NB4 (cell line): ENCODE measurements around the gene ZNF606.

Experiments used
- DNase-seq: peaks from one replicate; pipeline ENCODE4 v3.0.0; 2010; ENCODE audit warnings: low read depth
- H3K4me3 ChIP-seq: one replicate; pipeline ENCODE4 v1.5.1; 2011; ENCODE audit warnings: mild to moderate bottlenecking, low read depth, low read length, moderate library complexity
- MAX ChIP-seq: IDR thresholded peaks from 2 replicates; pipeline ENCODE4 v1.6.1; 2011; ENCODE audit warnings: low read depth, low read length
- MYC ChIP-seq: IDR thresholded peaks from 2 replicates; pipeline ENCODE4 v1.6.1; 2011; ENCODE audit warnings: low read depth, low read length
- POLR2A ChIP-seq: IDR thresholded peaks from 2 replicates; pipeline ENCODE4 v1.6.1; 2011; ENCODE audit warnings: mild to moderate bottlenecking; ENCODE audit not compliant: insufficient read length; ENCODE audit errors: extremely low read depth
- TF ChIP-seq, protein P1 (sequence below): IDR thresholded peaks from one replicate; pipeline ENCODE4 v1.5.1; 2012; ENCODE audit warnings: low read depth, low read length

The ZNF606 gene

DNA sequence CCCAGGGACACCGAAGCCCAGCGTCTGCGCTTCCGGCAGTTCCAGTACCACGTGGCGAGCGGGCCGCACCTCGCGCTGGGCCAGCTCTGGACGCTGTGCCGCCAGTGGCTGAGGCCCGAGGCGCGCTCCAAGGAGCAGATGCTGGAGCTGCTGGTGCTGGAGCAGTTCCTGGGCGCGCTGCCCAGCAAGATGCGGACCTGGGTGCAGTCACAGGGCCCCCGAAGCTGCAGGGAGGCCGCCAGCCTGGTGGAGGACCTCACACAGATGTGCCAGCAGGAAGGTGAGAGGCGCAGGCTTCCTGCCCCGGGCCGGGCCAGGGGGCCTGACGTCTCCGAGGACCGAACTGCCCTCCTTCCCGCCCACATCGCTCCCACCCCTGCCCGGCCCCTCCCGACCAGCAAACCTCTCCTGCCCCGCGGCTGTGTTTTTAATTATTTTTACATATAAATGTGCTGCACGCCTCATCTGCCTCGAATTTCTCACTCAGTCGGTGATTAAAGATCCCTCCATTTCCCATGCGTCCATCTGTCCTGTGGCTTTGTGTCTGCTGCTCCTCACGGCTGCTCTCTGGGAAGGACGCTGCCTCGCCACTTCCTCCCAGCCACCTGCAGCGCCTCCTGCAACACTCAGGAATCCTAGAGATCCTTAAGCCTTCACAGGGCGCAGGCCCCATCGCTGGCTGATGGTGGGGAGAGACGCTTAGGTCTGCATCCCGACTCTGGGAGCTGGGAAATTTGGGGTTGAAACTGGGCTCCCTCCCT, 35.5 kb upstream of the ZNF606 start:
- DNase-seq, result no peak
- H3K4me3 ChIP-seq, result no peak overlapping the region
- TF ChIP-seq, protein P1, sequence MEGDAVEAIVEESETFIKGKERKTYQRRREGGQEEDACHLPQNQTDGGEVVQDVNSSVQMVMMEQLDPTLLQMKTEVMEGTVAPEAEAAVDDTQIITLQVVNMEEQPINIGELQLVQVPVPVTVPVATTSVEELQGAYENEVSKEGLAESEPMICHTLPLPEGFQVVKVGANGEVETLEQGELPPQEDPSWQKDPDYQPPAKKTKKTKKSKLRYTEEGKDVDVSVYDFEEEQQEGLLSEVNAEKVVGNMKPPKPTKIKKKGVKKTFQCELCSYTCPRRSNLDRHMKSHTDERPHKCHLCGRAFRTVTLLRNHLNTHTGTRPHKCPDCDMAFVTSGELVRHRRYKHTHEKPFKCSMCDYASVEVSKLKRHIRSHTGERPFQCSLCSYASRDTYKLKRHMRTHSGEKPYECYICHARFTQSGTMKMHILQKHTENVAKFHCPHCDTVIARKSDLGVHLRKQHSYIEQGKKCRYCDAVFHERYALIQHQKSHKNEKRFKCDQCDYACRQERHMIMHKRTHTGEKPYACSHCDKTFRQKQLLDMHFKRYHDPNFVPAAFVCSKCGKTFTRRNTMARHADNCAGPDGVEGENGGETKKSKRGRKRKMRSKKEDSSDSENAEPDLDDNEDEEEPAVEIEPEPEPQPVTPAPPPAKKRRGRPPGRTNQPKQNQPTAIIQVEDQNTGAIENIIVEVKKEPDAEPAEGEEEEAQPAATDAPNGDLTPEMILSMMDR, result no peak
- TF ChIP-seq MAX (no peak), POLR2A (no peak), MYC (no peak)

DNA sequence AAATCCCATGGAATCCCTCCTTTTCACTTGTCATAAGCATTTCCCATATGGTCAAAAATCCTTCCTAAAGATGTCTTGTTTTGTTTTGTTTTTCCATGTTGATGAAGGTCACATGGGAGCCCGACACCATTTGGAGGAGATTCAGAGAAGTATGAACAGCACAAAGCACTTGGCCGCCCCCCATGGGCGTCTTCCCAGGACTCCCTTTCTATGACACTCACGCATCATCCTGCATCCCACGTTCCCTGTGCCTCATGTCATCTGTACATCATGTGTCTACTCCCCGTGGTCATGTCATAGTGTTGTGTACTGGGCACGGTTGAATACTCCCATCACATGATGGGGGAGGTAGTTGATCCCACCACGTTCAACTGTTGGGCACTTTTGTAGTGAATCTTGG, 33.2 kb upstream of the ZNF606 start:
- no peak overlapping the region for H3K4me3 ChIP-seq
- TF ChIP-seq MYC (no peak), MAX (no peak), POLR2A (no peak)
- TF ChIP-seq, protein P1, result no peak
- DNase-seq, result no peak

GRCh38 chr19:58034477-58034793, 31.8 kb upstream of the ZNF606 start:
- no peak overlapping the region for H3K4me3 ChIP-seq
- no peak for DNase-seq
- TF ChIP-seq MAX (no peak), MYC (no peak), POLR2A (no peak)
- TF ChIP-seq, protein P1, result no peak

DNA sequence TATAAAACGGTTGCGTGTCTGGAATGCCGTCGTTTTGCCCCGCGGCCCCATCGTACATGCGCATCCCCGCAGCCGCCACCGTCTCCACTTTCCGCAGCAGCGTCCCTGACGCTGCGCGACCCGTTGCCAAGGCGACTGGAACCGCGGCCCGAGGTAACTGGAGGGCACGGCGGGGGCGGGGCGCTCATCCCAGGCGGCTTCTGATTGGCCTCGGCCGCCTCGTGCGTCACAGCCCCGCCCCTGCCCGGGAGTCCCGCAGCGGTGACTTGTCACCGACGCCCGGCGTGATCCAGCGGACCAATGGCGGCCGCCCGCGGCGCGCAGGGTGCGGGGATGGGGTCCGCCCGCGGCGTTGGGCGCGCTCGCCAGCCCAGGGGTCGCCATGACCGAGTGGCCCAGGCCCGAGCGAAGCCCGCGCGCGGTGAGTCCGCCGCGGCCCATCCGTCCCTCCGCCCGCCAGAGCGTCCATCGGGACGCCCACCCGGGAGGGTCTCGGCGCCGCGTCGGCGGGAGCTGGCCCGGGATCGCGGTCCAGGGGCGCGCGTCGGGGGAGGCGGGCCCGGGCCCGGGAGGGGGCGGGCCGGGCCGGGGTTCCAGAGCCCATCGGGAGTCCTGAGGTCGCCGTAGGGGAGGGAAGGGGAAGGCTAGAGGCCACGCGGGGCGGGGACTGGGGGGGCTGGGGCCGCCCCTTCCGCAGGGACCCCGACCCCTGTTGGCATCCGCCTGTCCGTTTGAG, 31.3 kb upstream of the ZNF606 start, which contains the start of gene ZSCAN1:
TSS of gene ZSCAN1 (plus strand) at position 285 of the 736 bp plus-strand sequence. CDS start 3,812 bp downstream, outside the sequence.
- no peak within 1 kb of the TSS for H3K4me3 ChIP-seq
- TF ChIP-seq MYC (no peak), MAX (no peak), POLR2A (no peak)
- TF ChIP-seq, protein P1, result no peak
- DNase-seq, result no peak

- H3K4me3 ChIP-seq, result no peak overlapping the region
- no peak for TF ChIP-seq MYC
- no peak for TF ChIP-seq POLR2A
- TF ChIP-seq, protein P1, result no peak
- TF ChIP-seq MAX, result no peak
- no peak for DNase-seq
These were observed 22.0 kb upstream of the ZNF606 start for GRCh38 chr19:58024661-58025060.
